Astrocyte (in vitro differentiated cells and primary cell): Measurements from ENCODE around the gene CDKAL1. TPM values are rescaled to one million over a fixed set of nuclear protein-coding genes. Genes with fewer than 3 reads are reported as not detected.

Source experiments
- DNase-seq: peaks from one replicate; pipeline ENCODE4 v3.0.0-alpha.2; 2010; ENCODE audit warnings: low read depth
- FAIRE-seq: peaks from 2 replicates; lab custom pipeline; 2011; peaks lifted over from hg19 to GRCh38; lab: Jason Lieb, UNC
- H2AFZ ChIP-seq: 2 replicates; pipeline ENCODE4 v1.6.0; 2012; ENCODE audit warnings: low read depth, low read length, inconsistent platforms
- H3K27ac ChIP-seq: 2 replicates; pipeline ENCODE4 v1.5.1; 2011; ENCODE audit warnings: low read depth, low read length, inconsistent platforms
- H3K27me3 ChIP-seq: 2 replicates; pipeline ENCODE4 v1.6.0; 2011; ENCODE audit warnings: low read length, inconsistent platforms; ENCODE audit not compliant: insufficient read depth
- H3K36me3 ChIP-seq: 2 replicates; pipeline ENCODE4 v1.5.1; 2011; ENCODE audit warnings: low read length, inconsistent platforms; ENCODE audit not compliant: insufficient read depth
- H3K4me1 ChIP-seq: 2 replicates; pipeline ENCODE4 v1.5.1; 2011; ENCODE audit warnings: low read length, inconsistent platforms; ENCODE audit not compliant: insufficient read depth
- H3K4me2 ChIP-seq: 2 replicates; pipeline ENCODE4 v1.6.0; 2012; ENCODE audit warnings: low read length, inconsistent platforms
- H3K4me3 ChIP-seq: 2 replicates; pipeline ENCODE4 v1.5.1; 2011; ENCODE audit warnings: low read depth, mild to moderate bottlenecking, low read length, inconsistent platforms; ENCODE audit not compliant: insufficient read depth
- H3K79me2 ChIP-seq: 2 replicates; pipeline ENCODE4 v1.6.0; 2012; ENCODE audit warnings: mild to moderate bottlenecking, low read length, inconsistent platforms; ENCODE audit not compliant: insufficient read depth
- H3K9ac ChIP-seq: 2 replicates; pipeline ENCODE4 v1.6.0; 2012; ENCODE audit warnings: mild to moderate bottlenecking, low read length, inconsistent platforms
- H3K9me3 ChIP-seq: 2 replicates; pipeline ENCODE4 v1.5.1; 2012; ENCODE audit warnings: low read depth, mild to moderate bottlenecking, low read length, inconsistent platforms; ENCODE audit not compliant: insufficient read depth
- H4K20me1 ChIP-seq: 2 replicates; pipeline ENCODE4 v1.6.0; 2012; ENCODE audit warnings: low read length, inconsistent platforms; ENCODE audit not compliant: insufficient read depth
- H3K27ac Mint-ChIP-seq: one replicate; pipeline ENCODE4 v1.8.0; 2021; ENCODE audit warnings: mild to moderate bottlenecking, mixed read lengths; ENCODE audit not compliant: unreplicated experiment
- H3K27me3 Mint-ChIP-seq: one replicate; pipeline ENCODE4 v1.8.0; 2021; ENCODE audit warnings: low read depth, mixed read lengths; ENCODE audit not compliant: unreplicated experiment
- H3K36me3 Mint-ChIP-seq: one replicate; pipeline ENCODE4 v1.8.0; 2021; ENCODE audit warnings: low read depth, mixed read lengths; ENCODE audit not compliant: unreplicated experiment
- H3K4me1 Mint-ChIP-seq: one replicate; pipeline ENCODE4 v1.8.0; 2021; ENCODE audit warnings: low read depth, mixed read lengths; ENCODE audit not compliant: unreplicated experiment
- H3K4me3 Mint-ChIP-seq: one replicate; pipeline ENCODE4 v1.8.0; 2021; ENCODE audit warnings: mild to moderate bottlenecking, moderate library complexity, mixed read lengths; ENCODE audit not compliant: unreplicated experiment
- H3K9me3 Mint-ChIP-seq: one replicate; pipeline ENCODE4 v1.8.0; 2021; ENCODE audit warnings: mild to moderate bottlenecking, mixed read lengths; ENCODE audit not compliant: unreplicated experiment
- CTCF ChIP-seq: IDR thresholded peaks from 2 replicates; pipeline ENCODE4 v1.5.1; 2011; ENCODE audit warnings: low read depth, mild to moderate bottlenecking, inconsistent platforms, low read length, moderate library complexity; ENCODE audit not compliant: insufficient read depth
- EZH2 ChIP-seq: IDR thresholded peaks from 2 replicates; pipeline ENCODE4 v1.6.1; 2012; ENCODE audit warnings: mild to moderate bottlenecking, low read length, inconsistent platforms; ENCODE audit not compliant: insufficient read depth
- total RNA-seq: library from RNA; stranded (reverse); gene quantifications from 2 replicates; pipeline ENCODE4 v1.2.1, GENCODE V29; 2021

Gene CDKAL1
- total RNA-seq, 1 donor from 2014 or later, result 13.7 TPM

GRCh38 chr6:20658053-20658452, 123.8 kb downstream of the CDKAL1 start:
- H3K27ac Mint-ChIP-seq, result no peak overlapping the region
- Histone ChIP-seq H2AFZ (no peak overlapping the region), H3K9ac (no peak overlapping the region), H3K79me2 (peaks cover 3% of the 10 kb centered on the region), H3K9me3 (no peaks in the 10 kb centered on the region), H3K27me3 (no peaks in the 10 kb centered on the region), H3K4me2 (no peak overlapping the region), H3K4me3 (no peak overlapping the region), H3K4me1 (no peaks in the 10 kb centered on the region), H3K27ac (no peak overlapping the region), H3K36me3 (no peaks in the 10 kb centered on the region), H4K20me1 (no peaks in the 10 kb centered on the region)
- no peak overlapping the region for H3K4me3 Mint-ChIP-seq
- peaks cover 9% of the 10 kb centered on the region for H3K4me1 Mint-ChIP-seq
- no peak for DNase-seq
- H3K36me3 Mint-ChIP-seq, result no peaks in the 10 kb centered on the region
- no peak for TF ChIP-seq EZH2
- TF ChIP-seq CTCF, result no peak
- no peaks in the 10 kb centered on the region for H3K27me3 Mint-ChIP-seq
- FAIRE-seq, result no peak
- H3K9me3 Mint-ChIP-seq, result peaks cover 2% of the 10 kb centered on the region

GRCh38 chr6:20658516-20658915, 124.3 kb downstream of the CDKAL1 start:
- H3K36me3 Mint-ChIP-seq, result no peaks in the 10 kb centered on the region
- H2AFZ ChIP-seq, result no peak overlapping the region
- H3K27me3 Mint-ChIP-seq, result no peaks in the 10 kb centered on the region
- no peak overlapping the region for H3K4me3 Mint-ChIP-seq
- no peak overlapping the region for H3K4me2 ChIP-seq
- H3K36me3 ChIP-seq, result no peaks in the 10 kb centered on the region
- no peak overlapping the region for H3K27ac Mint-ChIP-seq
- H3K4me1 ChIP-seq, result no peaks in the 10 kb centered on the region
- FAIRE-seq (no peak), DNase-seq (no peak)
- H3K27ac ChIP-seq, result no peak overlapping the region
- peaks cover 9% of the 10 kb centered on the region for H3K4me1 Mint-ChIP-seq
- H3K4me3 ChIP-seq, result no peak overlapping the region
- TF ChIP-seq EZH2 (no peak), CTCF (no peak)
- H4K20me1 ChIP-seq, result no peaks in the 10 kb centered on the region
- peaks cover 2% of the 10 kb centered on the region for H3K9me3 Mint-ChIP-seq
- H3K27me3 ChIP-seq, result no peaks in the 10 kb centered on the region
- H3K9ac ChIP-seq, result no peak overlapping the region
- H3K79me2 ChIP-seq, result peaks cover 3% of the 10 kb centered on the region
- H3K9me3 ChIP-seq, result no peaks in the 10 kb centered on the region

- Mint-ChIP-seq H3K36me3 (no peaks in the 10 kb centered on the region), H3K9me3 (peaks cover 2% of the 10 kb centered on the region), H3K27me3 (no peaks in the 10 kb centered on the region), H3K4me1 (peaks cover 5% of the 10 kb centered on the region), H3K27ac (no peak overlapping the region), H3K4me3 (no peak overlapping the region)
- H3K4me1 ChIP-seq, result no peaks in the 10 kb centered on the region
- no peaks in the 10 kb centered on the region for H3K27me3 ChIP-seq
- TF ChIP-seq CTCF (no peak), EZH2 (no peak)
- H3K36me3 ChIP-seq, result no peaks in the 10 kb centered on the region
- no peaks in the 10 kb centered on the region for H4K20me1 ChIP-seq
- H3K27ac ChIP-seq, result no peak overlapping the region
- H3K9me3 ChIP-seq, result no peaks in the 10 kb centered on the region
- no peak overlapping the region for H2AFZ ChIP-seq
- FAIRE-seq, result no peak
- no peak overlapping the region for H3K9ac ChIP-seq
- no peak overlapping the region for H3K4me3 ChIP-seq
- H3K4me2 ChIP-seq, result no peak overlapping the region
- no peak for DNase-seq
- H3K79me2 ChIP-seq, result peaks cover 3% of the 10 kb centered on the region
Observed at GRCh38 chr6:20660534-20660933, 126.3 kb downstream of the CDKAL1 start.
